ENCODE data around the gene MYBPC3.

MYBPC3 gene

GRCh38 chr11:47375020-47375419 is 22.5 kb upstream of the MYBPC3 start:
- no peak overlapping the region for H3K27ac ChIP-seq (ENCODE audit: insufficient read depth, low read length, poor library complexity, severe bottlenecking)

GRCh38 chr11:47374720-47375019 is 22.2 kb upstream of the MYBPC3 start:
- DNase-seq, result no peak
- no peaks in the 10 kb centered on the region for H3K27me3 ChIP-seq (replicated peaks; ENCODE audit: control insufficient read depth, insufficient read depth, low read length, poor library complexity, severe bottlenecking)
- H3K9me3 ChIP-seq (ENCODE audit: control insufficient read depth, low read length), result no peaks in the 10 kb centered on the region
- no peaks in the 10 kb centered on the region for H3K4me1 ChIP-seq (ENCODE audit: control insufficient read depth, insufficient read depth, low read length, poor library complexity, severe bottlenecking)
- no peak overlapping the region for H3K27ac ChIP-seq (ENCODE audit: insufficient read depth, low read length, poor library complexity, severe bottlenecking)
- no peak overlapping the region for H3K4me3 ChIP-seq (ENCODE audit: insufficient read depth, low read depth, low read length, poor library complexity, severe bottlenecking)
- H3K36me3 ChIP-seq (ENCODE audit: control insufficient read depth, insufficient read depth, low read length), result no peaks in the 10 kb centered on the region

More at GRCh38 chr11:47375020-47375419, 22.5 kb upstream of the MYBPC3 start:
- H3K27me3 ChIP-seq (replicated peaks; ENCODE audit: control insufficient read depth, insufficient read depth, low read length, poor library complexity, severe bottlenecking), result no peaks in the 10 kb centered on the region
- no peak overlapping the region for H3K4me3 ChIP-seq (ENCODE audit: insufficient read depth, low read depth, low read length, poor library complexity, severe bottlenecking)
- no peaks in the 10 kb centered on the region for H3K9me3 ChIP-seq (ENCODE audit: control insufficient read depth, low read length)
- DNase-seq, result no peak
- H3K4me1 ChIP-seq (ENCODE audit: control insufficient read depth, insufficient read depth, low read length, poor library complexity, severe bottlenecking), result no peaks in the 10 kb centered on the region
- no peaks in the 10 kb centered on the region for H3K36me3 ChIP-seq (ENCODE audit: control insufficient read depth, insufficient read depth, low read length)

DNA sequence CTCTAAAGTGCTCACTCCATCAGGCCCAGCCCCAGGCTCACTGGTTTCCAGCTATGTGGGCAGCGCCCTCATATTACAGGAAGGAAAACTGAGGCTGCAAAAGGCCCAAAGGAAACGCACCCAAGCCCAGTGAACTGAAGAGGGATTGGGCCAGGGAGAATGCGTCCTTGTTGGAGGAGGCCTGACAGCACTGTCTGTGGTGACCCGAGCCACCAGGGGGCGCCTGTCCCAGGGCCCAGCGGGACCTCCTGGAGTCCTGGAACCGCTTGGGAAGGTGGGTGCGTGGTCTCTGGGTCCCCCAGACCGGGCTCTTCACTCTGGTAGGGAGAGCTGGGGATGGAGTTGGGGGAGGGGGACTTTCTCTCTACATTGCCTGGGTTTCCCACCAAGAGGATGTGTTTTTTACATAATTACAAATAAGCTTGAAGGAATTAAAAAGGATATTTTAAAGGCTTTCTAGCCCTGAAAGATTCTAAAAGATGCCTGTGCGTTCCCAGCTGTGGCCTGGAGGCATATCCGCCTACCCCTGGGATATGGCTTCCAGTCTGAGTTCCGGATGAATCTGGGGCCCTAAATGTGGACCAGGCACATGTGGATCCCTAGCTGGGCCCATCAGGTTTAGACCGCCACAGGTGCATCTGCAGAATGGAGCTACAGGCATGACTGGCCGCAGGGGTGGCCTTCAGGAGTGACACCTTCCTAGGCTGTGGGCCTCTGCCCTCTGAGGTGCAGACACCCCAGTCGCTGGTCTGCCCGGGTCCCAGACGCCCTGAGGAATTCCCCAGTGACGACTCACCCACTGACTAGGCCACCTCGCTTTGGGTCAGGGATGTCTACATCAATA is 21.6 kb upstream of the MYBPC3 start:
- H3K27ac ChIP-seq (ENCODE audit: insufficient read depth, low read length, poor library complexity, severe bottlenecking), result no peak overlapping the region
- no peaks in the 10 kb centered on the region for H3K4me1 ChIP-seq (ENCODE audit: control insufficient read depth, insufficient read depth, low read length, poor library complexity, severe bottlenecking)
- H3K4me3 ChIP-seq (ENCODE audit: insufficient read depth, low read depth, low read length, poor library complexity, severe bottlenecking), result no peak overlapping the region

GRCh38 chr11:47372422-47372821 is 19.9 kb upstream of the MYBPC3 start:
- Histone ChIP-seq H3K27ac (ENCODE audit: insufficient read depth, low read length, poor library complexity, severe bottlenecking) (no peak overlapping the region), H3K27me3 (replicated peaks; ENCODE audit: control insufficient read depth, insufficient read depth, low read length, poor library complexity, severe bottlenecking) (no peaks in the 10 kb centered on the region), H3K36me3 (ENCODE audit: control insufficient read depth, insufficient read depth, low read length) (no peaks in the 10 kb centered on the region), H3K9me3 (ENCODE audit: control insufficient read depth, low read length) (no peaks in the 10 kb centered on the region), H3K4me3 (ENCODE audit: insufficient read depth, low read depth, low read length, poor library complexity, severe bottlenecking) (no peak overlapping the region), H3K4me1 (ENCODE audit: control insufficient read depth, insufficient read depth, low read length, poor library complexity, severe bottlenecking) (no peaks in the 10 kb centered on the region)
- no peak for DNase-seq

More for the DNA sequence above, 21.6 kb upstream of the MYBPC3 start:
- DNase-seq, result peak; percentile 66 to 77 (median 72)
- no peaks in the 10 kb centered on the region for H3K9me3 ChIP-seq (ENCODE audit: control insufficient read depth, low read length)
- no peaks in the 10 kb centered on the region for H3K27me3 ChIP-seq (replicated peaks; ENCODE audit: control insufficient read depth, insufficient read depth, low read length, poor library complexity, severe bottlenecking)
- H3K36me3 ChIP-seq (ENCODE audit: control insufficient read depth, insufficient read depth, low read length), result no peaks in the 10 kb centered on the region

DNA sequence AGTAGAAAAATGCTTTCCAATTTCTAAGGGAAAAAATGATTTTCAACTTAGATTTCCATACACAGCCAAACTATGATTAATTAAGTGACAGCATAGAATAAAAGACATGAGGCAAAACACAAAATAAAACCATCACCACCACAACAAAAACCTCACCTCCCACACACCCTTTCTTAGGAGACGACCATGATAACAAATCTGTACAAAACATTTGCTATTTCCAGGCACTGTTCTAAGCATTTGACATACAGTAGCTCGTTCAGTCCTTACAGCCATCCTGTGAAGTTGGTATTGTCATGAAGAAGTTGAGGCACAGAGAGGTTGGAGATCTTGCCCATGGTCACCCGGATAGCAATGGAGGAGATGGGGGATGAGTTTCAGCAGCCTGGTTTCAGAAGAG is 17.2 kb upstream of the MYBPC3 start:
- Histone ChIP-seq H3K4me3 (ENCODE audit: insufficient read depth, low read depth, low read length, poor library complexity, severe bottlenecking) (no peak overlapping the region), H3K9me3 (ENCODE audit: control insufficient read depth, low read length) (no peaks in the 10 kb centered on the region), H3K36me3 (ENCODE audit: control insufficient read depth, insufficient read depth, low read length) (no peaks in the 10 kb centered on the region), H3K27me3 (replicated peaks; ENCODE audit: control insufficient read depth, insufficient read depth, low read length, poor library complexity, severe bottlenecking) (no peaks in the 10 kb centered on the region), H3K27ac (ENCODE audit: insufficient read depth, low read length, poor library complexity, severe bottlenecking) (no peak overlapping the region), H3K4me1 (ENCODE audit: control insufficient read depth, insufficient read depth, low read length, poor library complexity, severe bottlenecking) (no peaks in the 10 kb centered on the region)
- no peak for DNase-seq

DNA sequence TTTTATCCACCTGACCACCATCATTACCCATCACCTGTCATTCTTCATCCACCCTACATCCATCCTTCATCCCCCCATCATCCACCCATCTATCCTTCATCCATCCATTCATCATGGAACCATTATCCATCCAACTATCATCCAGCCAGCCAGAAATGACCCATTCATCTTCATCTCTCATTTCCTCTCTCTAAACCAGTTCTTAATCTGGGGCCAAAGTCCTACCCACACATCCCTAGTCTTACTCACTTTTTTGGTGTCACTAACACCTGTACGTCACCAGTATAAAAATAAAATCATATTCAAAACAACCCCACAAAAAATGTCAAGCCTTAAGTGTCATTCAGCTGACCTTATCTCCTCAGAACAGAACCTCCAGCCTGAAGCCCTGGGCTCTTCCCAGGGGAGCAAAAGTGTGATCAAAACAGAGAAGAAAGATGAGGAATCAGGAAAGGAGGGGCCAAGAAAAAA is 13.6 kb upstream of the MYBPC3 start:
- DNase-seq, result no peak
- no peak overlapping the region for H3K4me3 ChIP-seq (ENCODE audit: insufficient read depth, low read depth, low read length, poor library complexity, severe bottlenecking)
- no peaks in the 10 kb centered on the region for H3K4me1 ChIP-seq (ENCODE audit: control insufficient read depth, insufficient read depth, low read length, poor library complexity, severe bottlenecking)
- H3K27me3 ChIP-seq (replicated peaks; ENCODE audit: control insufficient read depth, insufficient read depth, low read length, poor library complexity, severe bottlenecking), result no peaks in the 10 kb centered on the region
- no peak overlapping the region for H3K27ac ChIP-seq (ENCODE audit: insufficient read depth, low read length, poor library complexity, severe bottlenecking)
- H3K36me3 ChIP-seq (ENCODE audit: control insufficient read depth, insufficient read depth, low read length), result no peaks in the 10 kb centered on the region
- H3K9me3 ChIP-seq (ENCODE audit: control insufficient read depth, low read length), result no peaks in the 10 kb centered on the region

- no peak for DNase-seq
- Histone ChIP-seq H3K4me1 (ENCODE audit: control insufficient read depth, insufficient read depth, low read length, poor library complexity, severe bottlenecking) (no peaks in the 10 kb centered on the region), H3K27ac (ENCODE audit: insufficient read depth, low read length, poor library complexity, severe bottlenecking) (no peak overlapping the region), H3K27me3 (replicated peaks; ENCODE audit: control insufficient read depth, insufficient read depth, low read length, poor library complexity, severe bottlenecking) (no peaks in the 10 kb centered on the region), H3K4me3 (ENCODE audit: insufficient read depth, low read depth, low read length, poor library complexity, severe bottlenecking) (no peak overlapping the region), H3K9me3 (ENCODE audit: control insufficient read depth, low read length) (no peaks in the 10 kb centered on the region), H3K36me3 (ENCODE audit: control insufficient read depth, insufficient read depth, low read length) (no peaks in the 10 kb centered on the region)
Observed at GRCh38 chr11:47361419-47361818, 8.9 kb upstream of the MYBPC3 start.

DNA sequence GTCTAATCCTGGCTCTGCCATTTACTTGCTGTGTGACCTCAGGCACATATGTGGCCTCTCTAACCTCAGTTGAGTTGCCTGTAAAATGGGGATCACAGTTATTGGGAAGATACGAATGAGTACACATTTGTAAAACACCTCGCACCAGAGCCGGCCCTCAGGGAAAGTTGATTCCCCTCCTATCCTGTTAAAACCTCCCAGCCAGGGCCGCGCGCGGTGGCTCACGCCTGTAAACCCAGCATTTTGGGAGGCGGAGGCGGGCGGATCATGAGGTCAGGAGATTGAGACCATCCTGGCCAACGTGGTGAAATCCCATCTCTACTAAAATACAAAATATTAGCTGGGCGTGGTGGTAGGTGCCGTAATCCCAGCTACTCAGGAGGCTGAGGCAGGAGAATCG is 7.8 kb upstream of the MYBPC3 start:
- Histone ChIP-seq H3K27me3 (replicated peaks; ENCODE audit: control insufficient read depth, insufficient read depth, low read length, poor library complexity, severe bottlenecking) (no peaks in the 10 kb centered on the region), H3K36me3 (ENCODE audit: control insufficient read depth, insufficient read depth, low read length) (no peaks in the 10 kb centered on the region), H3K27ac (ENCODE audit: insufficient read depth, low read length, poor library complexity, severe bottlenecking) (no peak overlapping the region), H3K9me3 (ENCODE audit: control insufficient read depth, low read length) (no peaks in the 10 kb centered on the region), H3K4me3 (ENCODE audit: insufficient read depth, low read depth, low read length, poor library complexity, severe bottlenecking) (no peak overlapping the region), H3K4me1 (ENCODE audit: control insufficient read depth, insufficient read depth, low read length, poor library complexity, severe bottlenecking) (no peaks in the 10 kb centered on the region)
- no peak for DNase-seq

DNA sequence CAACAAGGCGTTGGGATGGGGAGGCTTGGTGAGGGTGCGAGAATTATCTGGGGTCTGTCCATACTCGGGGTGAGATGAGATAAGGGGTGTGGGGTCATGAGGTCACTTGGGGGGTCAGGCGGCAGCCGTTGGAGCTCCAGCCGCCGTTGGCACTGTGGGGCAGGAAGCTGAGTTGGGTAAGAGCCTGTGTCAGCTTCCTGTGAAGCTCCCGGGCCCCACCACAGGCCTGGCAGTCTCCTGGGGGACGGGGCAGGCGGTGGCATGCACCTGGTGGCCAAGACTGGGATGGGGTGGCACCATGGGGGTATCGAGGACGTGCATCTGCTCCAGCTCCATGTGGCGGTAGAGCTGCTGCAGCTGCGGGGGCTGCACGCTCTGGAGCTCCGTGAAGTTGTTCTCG is 7.1 kb upstream of the MYBPC3 start:
- Histone ChIP-seq H3K36me3 (ENCODE audit: control insufficient read depth, insufficient read depth, low read length) (no peaks in the 10 kb centered on the region), H3K27me3 (replicated peaks; ENCODE audit: control insufficient read depth, insufficient read depth, low read length, poor library complexity, severe bottlenecking) (no peaks in the 10 kb centered on the region), H3K27ac (ENCODE audit: insufficient read depth, low read length, poor library complexity, severe bottlenecking) (no peak overlapping the region), H3K9me3 (ENCODE audit: control insufficient read depth, low read length) (no peaks in the 10 kb centered on the region), H3K4me1 (ENCODE audit: control insufficient read depth, insufficient read depth, low read length, poor library complexity, severe bottlenecking) (no peaks in the 10 kb centered on the region), H3K4me3 (ENCODE audit: insufficient read depth, low read depth, low read length, poor library complexity, severe bottlenecking) (no peak overlapping the region)
- DNase-seq, result no peak

- Histone ChIP-seq H3K27ac (ENCODE audit: insufficient read depth, low read length, poor library complexity, severe bottlenecking) (no peak overlapping the region), H3K4me1 (ENCODE audit: control insufficient read depth, insufficient read depth, low read length, poor library complexity, severe bottlenecking) (no peaks in the 10 kb centered on the region), H3K9me3 (ENCODE audit: control insufficient read depth, low read length) (no peaks in the 10 kb centered on the region), H3K27me3 (replicated peaks; ENCODE audit: control insufficient read depth, insufficient read depth, low read length, poor library complexity, severe bottlenecking) (no peaks in the 10 kb centered on the region), H3K4me3 (ENCODE audit: insufficient read depth, low read depth, low read length, poor library complexity, severe bottlenecking) (no peak overlapping the region), H3K36me3 (ENCODE audit: control insufficient read depth, insufficient read depth, low read length) (no peaks in the 10 kb centered on the region)
- no peak for DNase-seq
Observed at GRCh38 chr11:47359162-47359561, 6.7 kb upstream of the MYBPC3 start.

All from effector memory CD4-positive, alpha-beta T cell (primary cell).